Activated naive CD8-positive, alpha-beta T cell (primary cell): ENCODE data around the gene OR52E2.
"Not testable (repeated sequence)": the region's sequence is repeated elsewhere in the genome, so short reads cannot be mapped to it uniquely, and the experiment has no call there.

Experiments used
- H3K27ac Mint-ChIP-seq: one replicate; pipeline ENCODE4 v1.8.0; 2021; ENCODE audit warnings: mixed read lengths
- H3K27me3 Mint-ChIP-seq: one replicate; pipeline ENCODE4 v1.8.0; 2021; ENCODE audit warnings: mixed read lengths
- H3K36me3 Mint-ChIP-seq: one replicate; pipeline ENCODE4 v1.8.0; 2021; ENCODE audit warnings: mixed read lengths
- H3K4me1 Mint-ChIP-seq: one replicate; pipeline ENCODE4 v1.8.0; 2021; ENCODE audit warnings: low read depth, mixed read lengths
- H3K4me3 Mint-ChIP-seq: one replicate; pipeline ENCODE4 v1.8.0; 2021; ENCODE audit warnings: mild to moderate bottlenecking, mixed read lengths
- H3K9me3 Mint-ChIP-seq: one replicate; pipeline ENCODE4 v1.8.0; 2021; ENCODE audit warnings: low read depth, mixed read lengths

OR52E2 gene

GRCh38 chr11:5059391-5059790 is at the start of gene OR52E2:
Gene OR52E2, minus strand, starts transcription at chr11:5059627. Its CDS starts 0 bp downstream, at chr11:5059627.
- no peak within 1 kb of the TSS for H3K4me3 Mint-ChIP-seq
- peaks cover 9% of the 10 kb centered on the region for H3K27me3 Mint-ChIP-seq
- peaks cover 6% of the 10 kb centered on the region for H3K9me3 Mint-ChIP-seq
- no peak within 1 kb of the TSS for H3K27ac Mint-ChIP-seq
- no peaks in the 10 kb centered on the region for H3K4me1 Mint-ChIP-seq
- H3K36me3 Mint-ChIP-seq: no peaks in the 10 kb centered on the region

- Mint-ChIP-seq H3K4me1 (no peaks in the 10 kb centered on the region), H3K9me3 (no peaks in the 10 kb centered on the region), H3K4me3 (no peak overlapping the region), H3K27me3 (peaks cover 4% of the 10 kb centered on the region), H3K27ac (no peak overlapping the region), H3K36me3 (no peaks in the 10 kb centered on the region)
Measured at GRCh38 chr11:5107285-5107684, 47.9 kb upstream of the OR52E2 start.

GRCh38 chr11:5103066-5103465 is 43.6 kb upstream of the OR52E2 start:
- Mint-ChIP-seq H3K27ac (no peak overlapping the region), H3K9me3 (no peaks in the 10 kb centered on the region), H3K36me3 (no peaks in the 10 kb centered on the region), H3K27me3 (peaks cover 9% of the 10 kb centered on the region), H3K4me1 (no peaks in the 10 kb centered on the region), H3K4me3 (no peak overlapping the region)

- Mint-ChIP-seq H3K4me3 (no peak overlapping the region), H3K27ac (no peak overlapping the region), H3K27me3 (peaks cover 9% of the 10 kb centered on the region), H3K36me3 (no peaks in the 10 kb centered on the region), H3K9me3 (no peaks in the 10 kb centered on the region), H3K4me1 (no peaks in the 10 kb centered on the region)
Measured at GRCh38 chr11:5102246-5102645, 42.8 kb upstream of the OR52E2 start.

GRCh38 chr11:5096011-5096410 is 36.6 kb upstream of the OR52E2 start:
- no peak overlapping the region for H3K27ac Mint-ChIP-seq
- no peaks in the 10 kb centered on the region for H3K36me3 Mint-ChIP-seq
- H3K27me3 Mint-ChIP-seq: peaks cover 4% of the 10 kb centered on the region
- no peaks in the 10 kb centered on the region for H3K9me3 Mint-ChIP-seq
- no peaks in the 10 kb centered on the region for H3K4me1 Mint-ChIP-seq
- H3K4me3 Mint-ChIP-seq: no peak overlapping the region

- H3K36me3 Mint-ChIP-seq: no peaks in the 10 kb centered on the region
- no peak overlapping the region for H3K27ac Mint-ChIP-seq
- H3K4me3 Mint-ChIP-seq: no peak overlapping the region
- H3K27me3 Mint-ChIP-seq: peaks cover 5% of the 10 kb centered on the region
- peaks cover 4% of the 10 kb centered on the region for H3K9me3 Mint-ChIP-seq
- no peaks in the 10 kb centered on the region for H3K4me1 Mint-ChIP-seq
Measured at GRCh38 chr11:5092821-5093585, 33.6 kb upstream of the OR52E2 start.

GRCh38 chr11:5090668-5091067 is 31.2 kb upstream of the OR52E2 start:
- no peaks in the 10 kb centered on the region for H3K36me3 Mint-ChIP-seq
- no peak overlapping the region for H3K27ac Mint-ChIP-seq

GRCh38 chr11:5088556-5088955 is 29.1 kb upstream of the OR52E2 start:
- peaks cover 4% of the 10 kb centered on the region for H3K9me3 Mint-ChIP-seq
- H3K4me1 Mint-ChIP-seq: no peaks in the 10 kb centered on the region
- H3K4me3 Mint-ChIP-seq: no peak overlapping the region
- peaks cover 7% of the 10 kb centered on the region for H3K27me3 Mint-ChIP-seq
- H3K36me3 Mint-ChIP-seq: no peaks in the 10 kb centered on the region
- no peak overlapping the region for H3K27ac Mint-ChIP-seq

More at GRCh38 chr11:5090668-5091067, 31.2 kb upstream of the OR52E2 start:
- H3K9me3 Mint-ChIP-seq: peaks cover 4% of the 10 kb centered on the region
- H3K27me3 Mint-ChIP-seq: peaks cover 7% of the 10 kb centered on the region
- H3K4me1 Mint-ChIP-seq: no peaks in the 10 kb centered on the region
- H3K4me3 Mint-ChIP-seq: no peak overlapping the region

GRCh38 chr11:5083602-5084001 is 24.2 kb upstream of the OR52E2 start:
- H3K36me3 Mint-ChIP-seq: no peaks in the 10 kb centered on the region
- no peak overlapping the region for H3K4me3 Mint-ChIP-seq
- H3K27me3 Mint-ChIP-seq: peaks cover 4% of the 10 kb centered on the region
- H3K4me1 Mint-ChIP-seq: no peaks in the 10 kb centered on the region
- no peaks in the 10 kb centered on the region for H3K9me3 Mint-ChIP-seq
- H3K27ac Mint-ChIP-seq: no peak overlapping the region

- no peaks in the 10 kb centered on the region for H3K4me1 Mint-ChIP-seq
- no peaks in the 10 kb centered on the region for H3K9me3 Mint-ChIP-seq
- no peak overlapping the region for H3K27ac Mint-ChIP-seq
- peaks cover 2% of the 10 kb centered on the region for H3K27me3 Mint-ChIP-seq
- H3K4me3 Mint-ChIP-seq: no peak overlapping the region
- no peaks in the 10 kb centered on the region for H3K36me3 Mint-ChIP-seq
Measured at GRCh38 chr11:5081405-5081804, 22.0 kb upstream of the OR52E2 start.

- H3K27me3 Mint-ChIP-seq: peaks cover 2% of the 10 kb centered on the region
- H3K36me3 Mint-ChIP-seq: no peaks in the 10 kb centered on the region
- no peak overlapping the region for H3K27ac Mint-ChIP-seq
- no peaks in the 10 kb centered on the region for H3K4me1 Mint-ChIP-seq
- H3K9me3 Mint-ChIP-seq: no peaks in the 10 kb centered on the region
- H3K4me3 Mint-ChIP-seq: no peak overlapping the region
Measured at GRCh38 chr11:5071799-5072198, 12.4 kb upstream of the OR52E2 start.

- H3K27me3 Mint-ChIP-seq: peaks cover 5% of the 10 kb centered on the region
- H3K27ac Mint-ChIP-seq: no peak within 1 kb of the TSS
- H3K9me3 Mint-ChIP-seq: no peaks in the 10 kb centered on the region
- H3K4me3 Mint-ChIP-seq: no peak within 1 kb of the TSS
- H3K36me3 Mint-ChIP-seq: no peaks in the 10 kb centered on the region
- H3K4me1 Mint-ChIP-seq: no peaks in the 10 kb centered on the region
Measured at GRCh38 chr11:5069272-5069671, 9.8 kb upstream of the OR52E2 start, which contains the start of gene OR52E1. Gene OR52E1, plus strand, starts transcription at chr11:5069572.

- Mint-ChIP-seq H3K27me3 (peaks cover 5% of the 10 kb centered on the region), H3K9me3 (no peaks in the 10 kb centered on the region), H3K27ac (no peak overlapping the region), H3K4me1 (no peaks in the 10 kb centered on the region), H3K36me3 (no peaks in the 10 kb centered on the region), H3K4me3 (no peak overlapping the region)
Measured at GRCh38 chr11:5065027-5065426, 5.6 kb upstream of the OR52E2 start.

- not testable (repeated sequence) for H3K4me3 Mint-ChIP-seq, H3K9me3 Mint-ChIP-seq, H3K27me3 Mint-ChIP-seq, H3K4me1 Mint-ChIP-seq, H3K27ac Mint-ChIP-seq, H3K36me3 Mint-ChIP-seq
Measured at GRCh38 chr11:5058679-5059078, 748 bp downstream of the OR52E2 start.

- H3K9me3 Mint-ChIP-seq: no peaks in the 10 kb centered on the region
Measured at GRCh38 chr11:5046754-5047330, 12.6 kb downstream of the OR52E2 start.

GRCh38 chr11:5046226-5046625 is 13.2 kb downstream of the OR52E2 start, which contains the start of gene OR52J3:
Gene OR52J3, plus strand, starts transcription at chr11:5046526. Its CDS starts 0 bp downstream, at chr11:5046526.
- H3K36me3 Mint-ChIP-seq: no peaks in the 10 kb centered on the region
- H3K4me1 Mint-ChIP-seq: no peaks in the 10 kb centered on the region
- no peaks in the 10 kb centered on the region for H3K9me3 Mint-ChIP-seq
- H3K27me3 Mint-ChIP-seq: peaks cover 1% of the 10 kb centered on the region
- H3K4me3 Mint-ChIP-seq: no peak within 1 kb of the TSS
- no peak within 1 kb of the TSS for H3K27ac Mint-ChIP-seq

More at GRCh38 chr11:5046754-5047330, 12.6 kb downstream of the OR52E2 start:
- no peak overlapping the region for H3K4me3 Mint-ChIP-seq
- H3K4me1 Mint-ChIP-seq: no peaks in the 10 kb centered on the region
- peaks cover 2% of the 10 kb centered on the region for H3K27me3 Mint-ChIP-seq
- H3K36me3 Mint-ChIP-seq: no peaks in the 10 kb centered on the region
- no peak overlapping the region for H3K27ac Mint-ChIP-seq
